Left forelimb (tissue), 1 donor: ENCODE measurements around the gene HTR3D.
"Not testable (repeated sequence)": the region's sequence is repeated elsewhere in the genome, so short reads cannot be mapped to it uniquely, and the experiment has no call there.

Source experiments
- DNase-seq: peaks from one replicate; pipeline ENCODE4 v3.0.0-alpha.2; 2018; ENCODE audit warnings: low spot score

HTR3D gene, protein sequence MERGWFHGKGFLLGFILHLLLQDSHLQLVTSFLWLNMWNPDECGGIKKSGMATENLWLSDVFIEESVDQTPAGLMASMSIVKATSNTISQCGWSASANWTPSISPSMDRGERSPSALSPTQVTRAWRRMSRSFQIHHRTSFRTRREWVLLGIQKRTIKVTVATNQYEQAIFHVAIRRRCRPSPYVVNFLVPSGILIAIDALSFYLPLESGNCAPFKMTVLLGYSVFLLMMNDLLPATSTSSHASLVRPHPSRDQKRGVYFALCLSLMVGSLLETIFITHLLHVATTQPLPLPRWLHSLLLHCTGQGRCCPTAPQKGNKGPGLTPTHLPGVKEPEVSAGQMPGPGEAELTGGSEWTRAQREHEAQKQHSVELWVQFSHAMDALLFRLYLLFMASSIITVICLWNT

DNA sequence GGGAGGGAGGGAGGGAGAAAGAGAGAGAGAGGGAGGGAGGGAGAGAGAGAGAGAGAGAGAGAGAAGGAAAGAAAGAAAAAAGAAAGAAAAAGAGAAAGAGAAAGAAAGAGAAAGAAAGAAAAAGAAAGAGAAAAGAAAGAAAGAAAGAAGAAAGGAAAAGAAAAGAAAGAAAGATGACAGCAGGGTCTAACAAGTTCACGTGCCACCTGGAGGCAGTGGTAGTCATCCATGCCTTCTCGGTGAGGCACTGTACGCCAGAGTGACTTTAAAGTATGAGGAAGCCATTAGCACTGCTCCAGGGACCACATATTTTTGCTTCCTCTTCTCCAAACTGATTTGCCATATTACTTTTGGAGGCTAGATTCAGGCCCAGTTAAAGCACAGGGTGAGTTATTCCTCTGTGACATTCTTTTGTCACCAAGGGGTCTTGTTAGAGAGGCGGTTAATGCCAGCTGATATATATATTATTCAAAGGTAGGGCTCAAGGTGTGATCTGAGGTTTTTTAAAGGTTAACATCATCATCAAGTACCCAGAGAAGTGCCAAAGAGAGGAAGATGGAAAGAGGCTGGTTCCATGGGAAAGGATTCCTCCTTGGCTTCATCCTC lies at the start of gene HTR3D:
HTR3D (plus strand) TSS at position 556 of the 606 bp plus-strand sequence; CDS start at position 556, 0 bp downstream.
- no peak for DNase-seq

DNA sequence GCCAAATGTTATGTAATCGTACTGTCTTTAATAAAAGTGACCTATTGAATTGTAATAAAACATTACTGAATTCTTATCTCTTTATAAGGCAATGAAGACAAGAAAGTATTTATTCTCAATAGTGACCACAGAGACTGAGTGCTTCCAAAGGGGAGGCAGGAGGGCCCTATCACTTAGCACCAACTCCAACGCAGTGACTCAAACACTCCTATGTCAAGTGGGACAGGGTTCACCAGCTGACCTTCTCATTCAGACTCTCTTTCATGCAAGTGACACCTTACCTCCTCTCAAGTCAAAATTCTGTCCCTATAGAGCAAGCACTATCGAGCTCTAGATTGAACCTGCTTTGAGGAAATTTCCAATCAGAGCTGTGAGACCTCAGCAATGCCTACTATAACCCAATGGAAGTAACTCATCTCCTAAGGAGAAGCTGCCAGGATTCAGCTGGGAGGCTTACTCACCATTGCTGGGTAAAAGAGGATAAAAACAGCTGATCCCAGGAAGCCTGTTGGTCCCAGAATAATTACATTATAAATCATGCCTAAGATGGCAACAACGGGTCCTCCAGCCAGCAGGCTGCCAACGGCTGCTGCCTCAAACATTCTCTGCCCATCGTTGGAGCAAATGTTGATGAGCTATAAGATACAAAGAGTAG lies 49.4 kb upstream of the HTR3D start:
- DNase-seq: no peak

DNA sequence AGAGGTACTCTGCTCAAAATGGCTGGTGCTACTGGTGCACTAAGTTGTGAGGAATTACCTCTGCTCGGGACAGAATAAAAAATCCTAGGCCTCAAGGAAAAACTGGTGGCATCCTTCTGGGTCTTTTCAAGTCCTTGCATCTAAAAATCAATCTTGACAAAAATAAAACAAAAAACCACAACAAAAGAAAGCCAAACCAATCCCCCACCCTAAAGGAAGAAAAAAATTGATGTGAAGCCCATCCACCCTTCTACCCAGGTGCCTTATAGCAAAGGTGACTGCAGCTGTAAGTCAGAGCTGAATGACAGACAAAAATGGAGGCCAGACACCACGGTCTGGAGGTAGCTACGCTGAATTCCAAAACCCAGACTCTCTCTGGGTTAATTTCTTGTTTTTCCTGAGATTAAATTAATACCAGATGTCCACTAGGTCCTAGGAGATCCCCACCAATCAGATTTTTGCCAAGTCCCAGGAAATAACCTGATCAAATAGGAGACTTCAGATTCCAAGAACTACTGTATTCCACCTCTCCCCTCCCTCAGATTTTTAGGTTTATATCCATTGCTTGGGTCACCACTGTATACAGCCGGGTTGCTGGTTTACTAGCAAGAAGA lies 47.3 kb upstream of the HTR3D start:
- no peak for DNase-seq

DNA sequence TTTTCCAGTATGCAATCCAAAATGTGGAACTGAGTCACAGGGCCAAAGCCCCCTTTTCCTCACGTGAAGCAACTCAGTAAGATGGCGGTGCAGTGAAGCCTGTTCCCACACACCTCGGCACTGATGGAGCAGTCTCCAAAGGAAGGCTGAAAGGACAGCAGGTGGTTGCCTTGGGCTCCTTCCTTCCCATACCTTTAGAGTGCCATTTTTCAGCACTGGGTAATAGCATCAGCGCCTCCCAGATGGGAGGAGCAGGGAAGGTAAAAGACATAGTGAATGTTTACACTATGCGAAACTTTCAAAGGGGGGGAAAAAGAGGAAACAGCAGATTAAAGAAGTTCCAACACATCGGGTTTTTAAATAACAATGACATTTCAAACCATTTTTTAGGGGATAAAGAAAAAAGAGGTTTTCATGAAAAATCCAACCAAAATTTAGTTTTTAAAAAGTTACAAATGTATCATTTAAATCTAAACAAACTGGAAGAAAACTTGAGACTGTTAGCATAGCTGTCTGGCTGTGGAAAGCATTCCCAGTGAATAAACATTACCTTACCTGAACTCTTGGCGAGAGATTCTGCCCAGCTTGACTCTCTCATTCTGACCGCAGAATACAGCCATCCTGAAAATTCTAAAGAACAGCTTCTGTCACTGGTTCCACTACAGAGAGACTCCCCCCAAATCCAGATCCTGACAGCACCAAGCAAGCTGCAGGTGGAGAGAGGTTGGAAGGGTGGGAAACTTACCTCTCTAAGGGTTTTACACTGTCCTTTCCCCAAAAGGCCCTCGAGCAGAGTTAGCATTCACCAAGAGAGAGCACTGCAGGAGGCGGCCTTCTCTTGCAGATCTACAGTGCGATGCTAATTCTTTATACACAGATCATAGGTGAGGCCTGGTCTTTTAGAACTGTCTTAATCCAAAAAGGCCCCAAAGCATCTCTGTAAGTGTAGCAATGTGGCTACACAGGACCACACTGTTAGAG lies 46.5 kb upstream of the HTR3D start:
- no peak for DNase-seq

DNA sequence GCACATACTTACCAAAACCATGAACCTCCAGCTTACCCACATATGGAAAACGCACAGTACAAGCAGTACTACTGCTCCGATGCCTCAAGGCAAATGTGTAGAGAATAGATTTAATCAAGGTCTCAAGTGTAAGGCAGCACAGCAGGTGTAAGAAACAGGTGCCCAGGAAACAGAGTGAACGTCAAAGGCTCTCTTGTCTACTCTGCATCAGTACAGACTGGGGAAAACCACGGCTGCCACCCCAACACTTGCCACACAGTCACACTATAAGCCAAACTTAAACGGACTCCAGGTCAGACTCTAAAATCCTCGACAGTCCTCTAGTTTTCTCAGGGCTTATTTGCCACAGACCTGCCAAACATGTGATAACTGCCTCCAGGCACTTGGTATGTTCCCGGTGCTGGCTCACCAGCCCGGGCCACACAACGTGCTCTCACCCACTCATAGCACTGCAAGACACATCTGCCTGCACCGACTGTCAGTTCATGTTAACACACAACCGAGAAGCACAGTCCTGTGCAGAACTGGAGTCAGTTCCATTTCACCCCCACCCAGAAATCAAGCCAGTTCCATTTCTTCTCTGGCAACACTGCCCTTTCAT lies 44.4 kb upstream of the HTR3D start:
- no peak for DNase-seq

DNA sequence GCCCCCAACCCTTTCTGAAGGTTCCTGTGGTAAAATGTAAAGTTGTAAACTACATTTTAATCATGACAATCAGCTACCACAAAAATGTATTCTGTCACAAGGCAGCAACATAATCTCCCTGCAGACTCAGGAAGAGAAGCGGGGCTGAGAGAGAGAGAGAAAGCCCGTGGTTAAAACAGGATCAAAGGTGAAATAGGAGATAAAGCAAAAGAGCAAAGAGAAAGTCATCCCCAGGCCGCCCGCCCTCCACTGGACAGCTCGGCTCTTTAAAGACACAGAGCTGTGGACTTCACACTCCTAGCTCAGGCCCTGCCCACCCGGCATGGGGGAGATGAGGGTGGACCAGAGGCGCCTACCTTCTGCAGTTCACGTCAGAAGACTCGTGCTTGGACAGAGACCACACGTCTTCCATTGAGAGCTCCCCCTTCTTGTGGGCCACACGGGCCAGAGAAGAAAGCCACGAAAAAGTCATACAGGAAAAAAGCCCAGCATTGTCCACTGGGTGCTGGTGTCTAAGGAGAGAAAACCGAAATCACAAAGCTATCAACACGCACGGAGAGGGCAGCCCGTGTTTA lies 43.2 kb upstream of the HTR3D start:
- DNase-seq: no peak

DNA sequence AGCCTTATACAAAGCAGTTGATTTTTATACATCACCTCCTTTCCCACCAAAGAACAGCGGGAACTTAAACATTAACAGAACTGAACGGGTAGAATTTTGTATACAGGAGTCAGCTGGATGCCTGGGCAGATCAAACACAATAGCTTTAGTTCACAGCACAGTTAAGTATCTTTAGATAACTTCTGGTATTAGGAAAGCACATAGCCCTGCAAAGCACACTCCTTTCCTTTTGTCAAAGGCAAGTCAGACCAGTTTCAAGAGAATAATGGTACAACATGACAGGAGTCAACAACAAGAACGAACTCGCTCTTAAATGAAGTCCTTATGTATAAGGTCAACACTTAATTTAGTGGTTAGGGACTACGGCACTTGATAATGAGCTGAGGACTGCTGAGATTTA lies 40.1 kb upstream of the HTR3D start:
- no peak for DNase-seq

DNA sequence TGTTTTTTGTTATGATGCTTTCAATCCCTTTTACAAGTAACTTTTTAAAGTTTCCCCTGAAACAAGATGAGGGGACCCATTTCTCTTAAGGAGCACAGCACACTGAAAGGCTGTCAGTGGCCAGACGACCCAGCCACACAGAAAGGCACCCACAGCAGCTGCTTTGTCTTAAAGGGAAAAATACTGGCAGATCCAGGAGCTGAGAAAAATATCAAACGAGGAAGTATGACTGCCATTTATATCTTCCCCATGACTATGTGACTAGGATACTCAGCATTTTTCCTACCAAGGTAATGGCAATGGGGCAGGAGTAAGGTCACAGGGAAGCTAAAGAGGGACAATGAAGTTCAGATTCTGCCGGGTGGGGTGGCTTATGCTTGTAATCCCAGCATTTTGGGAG lies 29.8 kb upstream of the HTR3D start:
- no peak for DNase-seq

DNA sequence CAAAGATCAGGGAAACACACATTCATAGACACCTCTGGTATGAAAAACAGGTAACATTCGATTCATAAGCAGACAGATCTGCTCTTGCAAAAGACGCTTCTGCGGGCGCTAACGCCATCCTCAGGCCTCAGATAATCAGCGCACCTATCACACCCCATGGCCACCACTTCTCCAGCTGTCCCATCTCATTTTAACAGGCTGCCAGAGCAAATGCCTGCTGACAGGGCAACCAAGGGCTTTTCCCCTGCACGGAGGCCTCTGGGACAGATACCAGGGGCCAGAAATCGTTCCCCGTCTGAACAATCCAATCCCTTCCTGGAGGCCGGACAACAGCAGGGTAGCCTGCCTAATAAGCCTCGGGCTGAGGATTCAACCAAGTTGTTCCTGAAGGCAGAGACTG lies 29.1 kb upstream of the HTR3D start:
- no peak for DNase-seq

DNA sequence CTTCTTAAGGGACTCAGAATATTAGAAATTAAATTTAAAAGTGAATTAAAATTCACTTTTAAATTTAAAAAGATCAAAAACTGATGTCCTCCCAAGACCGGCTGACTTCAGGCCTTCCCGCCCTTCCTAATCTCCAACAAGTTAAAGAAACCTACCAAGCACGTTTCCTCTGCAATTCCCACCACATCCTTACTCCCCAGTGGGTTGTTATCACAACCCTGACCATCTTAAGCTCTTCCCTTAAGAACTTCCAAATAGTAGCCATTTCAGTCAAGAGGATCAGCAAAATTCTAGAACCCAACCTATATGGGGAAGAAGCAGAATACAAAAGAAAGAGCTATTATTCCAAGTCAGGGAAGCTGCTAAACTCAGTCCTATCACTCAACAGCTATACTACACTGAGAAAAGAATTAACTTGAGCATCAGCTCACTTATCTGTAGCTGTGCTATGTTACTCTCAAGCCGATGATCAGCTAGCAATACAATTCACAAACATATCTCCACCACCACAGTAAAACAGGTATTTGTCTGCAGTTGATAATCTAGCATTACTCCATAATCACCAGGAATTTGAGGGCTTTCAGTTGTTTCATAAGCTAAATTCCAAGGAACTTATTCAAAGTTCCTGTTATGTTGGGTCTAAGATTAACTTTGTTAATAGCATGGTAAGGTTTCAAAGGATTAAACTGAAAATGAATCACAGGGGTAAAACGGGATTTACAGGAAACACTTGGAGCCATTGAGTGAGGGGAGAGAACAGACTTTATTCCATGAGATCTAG lies 28.2 kb upstream of the HTR3D start:
- DNase-seq: no peak

DNA sequence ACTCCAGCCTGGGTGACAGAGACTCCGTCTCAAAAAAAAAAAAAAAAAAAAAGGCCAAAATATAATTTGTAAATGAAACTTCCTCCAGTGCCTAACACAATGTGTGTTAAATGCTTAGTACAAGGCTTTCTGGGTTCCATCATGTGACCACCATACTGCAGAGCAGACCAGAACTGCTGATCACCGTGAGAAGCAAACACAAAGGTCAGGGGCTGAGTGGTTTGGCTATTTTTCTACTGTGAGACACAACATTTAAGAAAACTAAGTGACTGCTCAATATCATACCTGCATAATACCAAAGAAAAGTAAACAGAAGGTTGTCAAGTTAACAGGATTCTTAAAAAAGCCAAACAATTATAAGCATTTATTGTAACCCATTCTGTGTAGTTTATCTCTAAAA lies 27.1 kb upstream of the HTR3D start:
- no peak for DNase-seq

DNA sequence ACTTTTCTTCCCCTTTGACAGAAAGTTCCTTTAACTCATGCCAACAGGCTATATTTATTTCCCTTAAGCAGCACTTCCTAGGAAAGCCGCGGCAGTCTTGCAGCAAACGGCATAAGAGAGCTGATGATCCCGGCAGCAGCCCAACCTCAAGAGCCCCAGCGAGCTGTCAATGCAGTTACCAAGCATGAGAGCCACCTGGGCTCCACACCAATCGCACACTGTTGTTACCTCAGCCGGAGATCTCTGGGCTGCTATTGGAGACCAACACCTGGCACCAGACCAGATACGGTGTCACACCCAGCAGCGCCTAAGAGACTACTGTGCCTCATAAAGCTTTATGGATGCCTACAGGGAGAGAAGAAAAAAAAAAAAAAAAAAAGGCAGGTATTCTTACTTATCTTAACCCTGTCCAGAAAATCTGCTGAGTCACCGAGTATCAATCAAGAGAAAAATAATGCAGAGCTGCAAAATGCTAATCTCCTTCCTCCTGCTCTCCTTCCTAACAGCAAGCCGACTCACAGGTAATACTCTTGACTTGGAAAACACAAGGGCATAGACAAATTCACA lies 25.5 kb upstream of the HTR3D start:
- no peak for DNase-seq

DNA sequence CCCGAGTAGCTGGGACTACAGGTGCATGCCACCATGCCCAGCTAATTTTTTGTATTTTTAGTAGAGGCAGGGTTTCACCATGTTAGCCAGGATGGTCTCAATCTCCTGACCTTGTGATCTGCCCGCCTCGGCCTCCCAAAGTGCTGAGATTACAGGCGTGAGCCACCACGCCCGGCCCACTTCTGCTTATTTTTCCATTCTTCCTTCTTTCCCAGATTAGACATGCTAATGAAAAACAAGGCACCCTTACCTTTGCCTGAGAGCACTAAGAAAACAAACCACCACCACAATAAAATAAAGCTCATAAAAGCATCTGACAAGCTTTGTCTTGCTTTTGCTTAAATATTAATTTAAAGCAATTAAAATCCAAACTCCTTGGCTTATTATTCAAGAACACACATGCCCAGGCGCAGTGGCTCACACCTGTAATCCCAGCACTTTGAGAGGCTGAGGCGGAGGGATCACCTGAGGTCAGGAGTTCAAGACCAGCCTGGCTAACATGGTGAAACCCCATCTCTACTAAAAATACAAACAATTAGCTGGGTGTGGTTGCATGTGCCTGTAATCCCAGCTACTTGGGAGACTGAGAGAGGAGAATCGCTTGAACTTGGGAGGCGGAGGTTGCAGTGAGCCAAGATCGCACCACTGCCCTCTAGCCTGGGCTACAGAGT lies 24.3 kb upstream of the HTR3D start:
- not testable (repeated sequence) for DNase-seq

DNA sequence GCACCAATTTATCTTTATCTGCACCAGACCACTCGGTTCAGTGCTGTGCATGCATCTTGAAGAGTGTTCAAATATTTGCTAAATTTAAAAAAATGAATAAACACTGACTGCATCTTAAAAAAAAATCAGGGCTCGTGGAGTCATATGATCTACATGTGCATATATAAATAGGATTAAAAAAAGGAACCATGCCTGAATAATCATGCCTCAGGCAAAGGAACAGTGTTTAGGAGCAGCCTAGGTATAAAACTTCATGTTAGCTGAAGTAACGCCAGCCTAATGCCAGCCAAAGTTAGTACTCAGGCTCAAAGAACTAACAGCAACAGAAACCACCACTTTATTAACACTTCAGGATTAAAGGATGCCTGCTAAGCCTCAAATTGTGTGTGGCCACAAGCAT lies 23.4 kb upstream of the HTR3D start:
- DNase-seq: no peak

DNA sequence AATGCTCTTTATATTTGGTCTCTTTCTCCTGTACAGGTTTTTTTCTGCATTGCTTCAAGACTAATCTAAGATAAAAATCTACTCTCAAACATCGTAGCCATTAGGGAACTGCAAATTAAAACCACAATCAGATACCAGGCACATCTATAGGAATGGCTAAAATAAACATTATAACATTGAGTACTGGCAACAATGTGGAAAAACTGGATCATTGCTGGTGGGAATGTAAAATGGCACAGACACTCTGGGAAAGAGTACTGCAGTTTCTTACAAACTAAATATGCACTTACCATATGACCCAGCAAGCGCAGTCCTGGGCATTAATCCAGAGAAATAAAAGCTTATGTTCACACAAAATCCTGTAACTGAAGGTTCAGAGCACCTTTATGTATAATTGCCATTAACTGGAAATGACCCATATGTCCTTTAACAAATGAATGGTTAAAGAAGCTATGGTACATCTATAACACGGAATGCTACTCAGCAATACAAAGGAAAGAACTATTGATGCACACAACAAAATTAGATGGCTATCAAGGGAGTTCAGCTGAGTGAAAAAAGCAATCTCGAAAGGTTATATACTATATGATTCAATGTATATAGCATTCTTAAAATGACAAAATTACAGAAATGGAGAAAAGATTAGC lies 20.2 kb upstream of the HTR3D start:
- DNase-seq: no peak

DNA sequence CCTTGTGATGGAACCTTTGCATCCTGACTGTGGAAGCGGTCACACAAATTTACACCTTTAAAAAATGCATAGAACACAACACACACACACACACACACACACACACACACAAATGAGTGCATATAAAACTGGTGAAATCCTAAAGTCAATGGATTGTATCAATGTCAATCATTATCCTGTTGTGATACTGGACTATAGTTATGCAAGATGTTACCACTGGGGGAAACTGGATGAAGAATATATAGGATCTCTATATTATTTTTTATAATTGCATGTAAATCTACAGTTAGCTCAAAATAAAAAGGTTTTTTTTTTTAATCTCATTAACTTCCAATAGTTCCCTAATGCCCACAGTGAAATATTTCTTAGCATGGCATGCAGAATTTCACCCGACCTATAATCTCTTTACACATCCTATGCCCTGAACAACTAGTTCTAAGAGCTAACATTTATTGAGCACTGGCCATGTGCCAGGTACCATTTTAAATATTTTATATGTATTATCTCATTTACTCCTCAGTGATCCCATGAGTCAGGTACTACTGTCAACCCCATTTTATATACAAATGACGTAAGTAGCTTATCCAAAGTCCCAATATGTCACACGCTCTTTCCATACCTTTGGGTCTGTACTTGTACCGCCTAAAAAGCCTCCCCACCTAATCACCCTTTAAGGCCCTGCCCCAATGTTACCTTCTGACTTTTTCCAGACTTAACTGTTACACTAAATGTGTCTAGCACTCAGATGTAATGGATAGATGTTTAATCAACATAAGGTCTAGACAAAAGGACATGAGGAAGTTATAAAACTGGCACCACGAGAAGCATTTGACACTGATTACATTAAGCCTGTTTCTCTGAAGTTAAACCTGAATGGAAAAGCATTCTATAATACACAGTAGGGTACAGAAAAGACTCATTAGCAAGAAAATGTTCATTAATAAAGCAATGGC lies 19.3 kb upstream of the HTR3D start:
- no peak for DNase-seq

DNA sequence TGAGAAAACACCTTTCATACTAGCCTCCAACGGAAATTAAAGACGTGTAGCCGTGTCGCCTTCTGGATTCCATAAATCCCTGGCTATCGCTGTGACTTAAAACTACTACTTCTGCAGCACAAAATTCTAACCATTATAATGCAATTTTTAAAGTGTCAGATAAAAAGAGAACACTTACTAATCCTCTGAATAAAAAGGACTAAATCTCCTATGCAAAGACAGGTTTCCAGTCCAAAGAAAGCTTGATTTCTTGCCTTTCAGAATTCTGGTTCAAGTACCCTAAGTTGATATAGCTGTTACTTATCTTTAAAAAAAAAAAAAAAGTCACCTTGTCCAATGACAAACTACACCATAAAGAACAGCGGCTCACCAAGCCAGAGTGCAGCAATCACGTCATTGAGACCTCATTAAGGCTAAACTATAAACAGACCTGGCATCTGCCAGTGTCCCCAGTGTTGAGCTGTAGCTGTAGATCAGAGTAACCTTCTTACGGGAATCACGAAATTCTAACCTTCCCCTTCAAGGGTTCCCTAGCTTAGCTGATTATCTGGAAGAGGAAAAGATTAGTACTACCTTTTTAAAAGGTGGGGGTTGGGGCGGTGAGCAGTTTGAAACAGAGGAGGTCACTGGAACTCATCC lies 16.0 kb upstream of the HTR3D start:
- DNase-seq: no peak
